GM18870 (cell line): Measurements from ENCODE around the gene USF1.
"Not testable (repeated sequence)": the region's sequence is repeated elsewhere in the genome, so short reads cannot be mapped to it uniquely, and the experiment has no call there.

Experiments
- ATAC-seq: cut with Tn5 transposase; IDR thresholded peaks from one replicate; pipeline ENCODE4 v1.9.1; 2021; ENCODE audit warnings: moderate library complexity; ENCODE audit not compliant: unreplicated experiment

The USF1 gene

GRCh38 chr1:161019751-161020495, 25.9 kb downstream of the USF1 start:
- ATAC-seq, result peak; percentile 5

GRCh38 chr1:161019111-161019660, 26.6 kb downstream of the USF1 start:
- not testable (repeated sequence) for ATAC-seq

- no peak for ATAC-seq
Observed at GRCh38 chr1:161018631-161018930, 27.2 kb downstream of the USF1 start.

- no peak for ATAC-seq
Observed at GRCh38 chr1:161017756-161018630, 27.8 kb downstream of the USF1 start.

GRCh38 chr1:161017181-161017580, 28.6 kb downstream of the USF1 start:
- not testable (repeated sequence) for ATAC-seq

- not testable (repeated sequence) for ATAC-seq
Observed at GRCh38 chr1:161016683-161017082, 29.1 kb downstream of the USF1 start.

GRCh38 chr1:161013488-161014230, 32.1 kb downstream of the USF1 start:
- peak; percentile 77 for ATAC-seq

GRCh38 chr1:161013131-161013487, 32.7 kb downstream of the USF1 start:
- ATAC-seq, result no peak

GRCh38 chr1:161012420-161012819, 33.4 kb downstream of the USF1 start:
- no peak for ATAC-seq

- ATAC-seq, result no peak
Observed at GRCh38 chr1:161009602-161010211, 36.1 kb downstream of the USF1 start.

- no peak for ATAC-seq
Observed at GRCh38 chr1:161008869-161009510, 36.8 kb downstream of the USF1 start.

GRCh38 chr1:161007369-161007768, 38.4 kb downstream of the USF1 start:
- no peak for ATAC-seq

GRCh38 chr1:161006563-161006962, 39.2 kb downstream of the USF1 start:
- no peak for ATAC-seq

GRCh38 chr1:161001525-161001924, 44.3 kb downstream of the USF1 start:
- no peak for ATAC-seq

- ATAC-seq, result no peak
Observed at GRCh38 chr1:161000736-161001480, 44.9 kb downstream of the USF1 start.

- no peak for ATAC-seq
Observed at GRCh38 chr1:160999376-160999775, 46.4 kb downstream of the USF1 start.

- no peak for ATAC-seq
Observed at GRCh38 chr1:160997323-160998038, 48.3 kb downstream of the USF1 start.

GRCh38 chr1:160996178-160996577, 49.6 kb downstream of the USF1 start:
- no peak for ATAC-seq

- ATAC-seq, result no peak
Observed at GRCh38 chr1:160993544-160994193, 52.1 kb downstream of the USF1 start.
